Cardiac muscle cell (in vitro differentiated cells and primary cell): ENCODE results near the gene ETV4. TPM values are rescaled to one million over a fixed set of nuclear protein-coding genes. Genes with fewer than 3 reads are reported as not detected.

Source experiments
- DNase-seq, 2 donors: peaks; one replicate each; pipeline versions ENCODE4 v3.0.0 to v3.0.0-alpha.2; 2010 to 2017; ENCODE audit warnings: low read depth in 1 of 2, low spot score in 1 of 2
- H3K27ac ChIP-seq: fragments of 200-600 bp; sonication (generic); 2 replicates; pipeline ENCODE4 v1.5.1; 2016
- H3K27me3 ChIP-seq: fragments of 200-600 bp; sonication (generic); 2 replicates; pipeline ENCODE4 v1.6.0; 2016; ENCODE audit warnings: control low read depth
- H3K36me3 ChIP-seq: fragments of 200-600 bp; sonication (generic); 2 replicates; pipeline ENCODE4 v1.5.1; 2016; ENCODE audit warnings: control low read depth
- H3K4me1 ChIP-seq: fragments of 200-600 bp; sonication (generic); 2 replicates; pipeline ENCODE4 v1.8.1; 2017; ENCODE audit warnings: low read depth, mild to moderate bottlenecking, mixed run types
- H3K4me3 ChIP-seq: fragments of 200-600 bp; sonication (generic); 2 replicates; pipeline ENCODE4 v1.5.1; 2016; ENCODE audit warnings: mild to moderate bottlenecking
- H3K9me3 ChIP-seq: fragments of 200-600 bp; sonication (generic); 2 replicates; pipeline ENCODE4 v1.5.1; 2017; ENCODE audit warnings: low read depth, mild to moderate bottlenecking, control low read depth
- CTCF ChIP-seq: IDR thresholded peaks from 2 replicates; pipeline ENCODE4 v1.5.1; 2012; ENCODE audit warnings: low read depth, mild to moderate bottlenecking, low read length
- polyA plus RNA-seq: library from polyadenylated mRNA; unstranded; fragments of >200 nt; fragmentation: Nextera tagmentation; extraction: Ambion mirVana; gene quantifications from 2 replicates; pipeline ENCODE4 v1.2.1, GENCODE V29; 2016
- total RNA-seq: library from RNA; depleted of rRNA; stranded (reverse); fragments of >200 nt; gene quantifications from 2 replicates; pipeline ENCODE4 v1.2.3, GENCODE V29; 2016

The ETV4 gene
- total and polyA plus RNA-seq, 2 experiments from 2014 or later, result 1.3 to 2.4 TPM

- Histone ChIP-seq H3K27ac (no peak overlapping the region), H3K36me3 (no peaks in the 10 kb centered on the region), H3K4me3 (no peak overlapping the region), H3K9me3 (no peaks in the 10 kb centered on the region), H3K27me3 (no peaks in the 10 kb centered on the region), H3K4me1 (peaks cover 15% of the 10 kb centered on the region)
- DNase-seq, result no peak
- no peak for TF ChIP-seq CTCF
Observed at GRCh38 chr17:43559161-43559816, 13.1 kb upstream of the ETV4 start.

DNA sequence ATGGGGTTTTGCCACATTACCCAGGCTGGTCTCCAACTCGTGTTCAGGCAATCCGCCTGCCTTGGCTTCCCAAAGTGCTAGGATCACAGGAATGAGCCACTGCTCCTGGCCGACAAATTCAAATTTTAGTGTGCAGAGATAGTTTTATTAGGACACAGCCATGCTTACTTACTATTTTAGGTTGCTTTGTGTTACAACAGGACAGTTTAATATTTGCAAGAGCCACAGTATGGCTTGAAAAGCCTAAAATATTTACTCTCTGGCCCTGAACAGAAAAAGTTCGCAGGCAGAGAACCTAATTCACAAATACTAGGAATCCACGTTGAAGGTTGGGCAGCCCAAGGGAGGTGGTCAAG lies 12.6 kb upstream of the ETV4 start:
- Histone ChIP-seq H3K36me3 (no peaks in the 10 kb centered on the region), H3K27ac (no peak overlapping the region), H3K4me1 (peaks cover 18% of the 10 kb centered on the region), H3K4me3 (no peak overlapping the region), H3K27me3 (no peaks in the 10 kb centered on the region), H3K9me3 (no peaks in the 10 kb centered on the region)
- no peak for DNase-seq
- no peak for TF ChIP-seq CTCF

DNA sequence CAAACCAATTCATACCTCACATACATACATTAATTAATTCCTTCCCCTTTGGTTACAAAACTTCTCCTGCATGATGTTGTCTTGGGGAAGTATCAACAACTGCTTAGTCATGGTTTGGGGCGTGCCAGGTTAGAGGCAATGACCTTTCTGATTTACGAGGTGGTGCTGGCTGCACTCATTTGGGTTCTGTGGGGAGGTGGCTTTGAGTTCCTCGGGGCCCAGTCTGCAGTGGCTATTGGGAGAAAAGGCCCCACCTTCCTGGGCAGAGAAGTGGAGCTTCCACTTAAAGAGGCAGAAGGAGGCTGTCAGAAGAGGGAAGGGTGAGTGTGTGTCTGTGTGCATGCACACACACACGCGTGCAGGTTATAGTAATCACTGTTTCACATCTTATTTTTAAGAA lies 10.2 kb upstream of the ETV4 start:
- no peaks in the 10 kb centered on the region for H3K27me3 ChIP-seq
- no peaks in the 10 kb centered on the region for H3K9me3 ChIP-seq
- DNase-seq, result peak in 1 of 2 donors; percentile 32
- H3K4me3 ChIP-seq, result no peak overlapping the region
- peaks cover 19% of the 10 kb centered on the region for H3K4me1 ChIP-seq
- no peak for TF ChIP-seq CTCF
- no peak overlapping the region for H3K27ac ChIP-seq
- H3K36me3 ChIP-seq, result no peaks in the 10 kb centered on the region

- Histone ChIP-seq H3K27me3 (no peaks in the 10 kb centered on the region), H3K4me1 (peaks cover 19% of the 10 kb centered on the region), H3K36me3 (no peaks in the 10 kb centered on the region), H3K4me3 (no peak overlapping the region), H3K27ac (no peak overlapping the region), H3K9me3 (no peaks in the 10 kb centered on the region)
- no peak for DNase-seq
- TF ChIP-seq CTCF, result no peak
Observed at GRCh38 chr17:43554857-43555256, 8.7 kb upstream of the ETV4 start.

- H3K36me3 ChIP-seq, result no peaks in the 10 kb centered on the region
- no peaks in the 10 kb centered on the region for H3K27me3 ChIP-seq
- peaks cover 19% of the 10 kb centered on the region for H3K4me1 ChIP-seq
- no peaks in the 10 kb centered on the region for H3K9me3 ChIP-seq
- no peak for TF ChIP-seq CTCF
- no peak overlapping the region for H3K4me3 ChIP-seq
- H3K27ac ChIP-seq, result no peak overlapping the region
- no peak for DNase-seq
Observed at GRCh38 chr17:43553573-43553972, 7.4 kb upstream of the ETV4 start.
